Measurements from ENCODE around the gene SNED1.

The SNED1 gene

DNA sequence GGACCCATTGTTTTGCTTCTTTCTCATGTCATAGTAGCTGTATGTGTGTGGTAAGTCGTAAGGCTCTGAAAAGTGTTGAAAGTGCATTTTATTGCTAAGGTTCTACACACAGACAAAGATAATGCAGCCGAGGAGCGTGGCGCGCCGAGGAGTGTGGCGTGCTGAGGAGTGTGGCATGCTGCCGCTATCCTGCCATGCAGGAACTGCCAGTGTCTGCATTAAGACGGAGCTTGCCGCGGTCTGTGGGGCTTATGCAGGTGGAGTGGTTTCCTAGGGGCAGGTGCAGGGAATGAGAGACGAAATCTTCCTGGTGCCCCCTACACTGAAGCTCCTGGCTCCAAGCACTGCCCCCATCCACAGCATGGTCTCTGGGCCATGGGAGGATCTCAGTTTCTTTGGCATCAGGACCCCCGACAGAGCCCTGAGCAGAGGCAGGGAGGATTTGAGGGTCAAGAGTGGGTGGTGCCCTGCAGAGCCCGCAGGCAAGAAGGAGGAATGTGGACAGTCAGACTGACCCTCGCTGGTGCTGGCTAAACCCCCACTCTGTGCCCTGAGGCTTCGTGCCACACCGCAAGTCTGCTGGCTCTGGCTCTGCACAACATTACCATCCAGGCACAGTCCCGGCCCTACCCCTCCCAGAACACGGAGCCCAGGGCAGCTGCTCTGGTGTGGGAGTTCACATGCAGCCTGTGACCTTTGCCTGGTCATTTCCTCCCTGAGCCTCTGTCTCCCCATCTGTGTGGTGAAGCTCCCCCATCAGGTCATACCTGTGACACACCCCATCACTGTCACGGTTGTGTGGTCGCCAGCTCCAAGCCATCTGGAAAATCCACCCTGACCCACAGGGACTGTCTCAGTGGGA, 3.2 kb downstream of the SNED1 start:
- no peak for DNase-seq (ENCODE audit: low spot score)
- TF ChIP-seq, protein P1, sequence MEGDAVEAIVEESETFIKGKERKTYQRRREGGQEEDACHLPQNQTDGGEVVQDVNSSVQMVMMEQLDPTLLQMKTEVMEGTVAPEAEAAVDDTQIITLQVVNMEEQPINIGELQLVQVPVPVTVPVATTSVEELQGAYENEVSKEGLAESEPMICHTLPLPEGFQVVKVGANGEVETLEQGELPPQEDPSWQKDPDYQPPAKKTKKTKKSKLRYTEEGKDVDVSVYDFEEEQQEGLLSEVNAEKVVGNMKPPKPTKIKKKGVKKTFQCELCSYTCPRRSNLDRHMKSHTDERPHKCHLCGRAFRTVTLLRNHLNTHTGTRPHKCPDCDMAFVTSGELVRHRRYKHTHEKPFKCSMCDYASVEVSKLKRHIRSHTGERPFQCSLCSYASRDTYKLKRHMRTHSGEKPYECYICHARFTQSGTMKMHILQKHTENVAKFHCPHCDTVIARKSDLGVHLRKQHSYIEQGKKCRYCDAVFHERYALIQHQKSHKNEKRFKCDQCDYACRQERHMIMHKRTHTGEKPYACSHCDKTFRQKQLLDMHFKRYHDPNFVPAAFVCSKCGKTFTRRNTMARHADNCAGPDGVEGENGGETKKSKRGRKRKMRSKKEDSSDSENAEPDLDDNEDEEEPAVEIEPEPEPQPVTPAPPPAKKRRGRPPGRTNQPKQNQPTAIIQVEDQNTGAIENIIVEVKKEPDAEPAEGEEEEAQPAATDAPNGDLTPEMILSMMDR (IDR thresholded peaks at IDR 0.05; ENCODE audit: extremely low read depth, insufficient read depth, missing control alignments), result no peak
- in situ Hi-C loops (cut with MboI; ENCODE audit: low pct_unique_long_range_greater_than_20kb, low sequenced_read_pairs, unreplicated experiment), result no loop called here

DNA sequence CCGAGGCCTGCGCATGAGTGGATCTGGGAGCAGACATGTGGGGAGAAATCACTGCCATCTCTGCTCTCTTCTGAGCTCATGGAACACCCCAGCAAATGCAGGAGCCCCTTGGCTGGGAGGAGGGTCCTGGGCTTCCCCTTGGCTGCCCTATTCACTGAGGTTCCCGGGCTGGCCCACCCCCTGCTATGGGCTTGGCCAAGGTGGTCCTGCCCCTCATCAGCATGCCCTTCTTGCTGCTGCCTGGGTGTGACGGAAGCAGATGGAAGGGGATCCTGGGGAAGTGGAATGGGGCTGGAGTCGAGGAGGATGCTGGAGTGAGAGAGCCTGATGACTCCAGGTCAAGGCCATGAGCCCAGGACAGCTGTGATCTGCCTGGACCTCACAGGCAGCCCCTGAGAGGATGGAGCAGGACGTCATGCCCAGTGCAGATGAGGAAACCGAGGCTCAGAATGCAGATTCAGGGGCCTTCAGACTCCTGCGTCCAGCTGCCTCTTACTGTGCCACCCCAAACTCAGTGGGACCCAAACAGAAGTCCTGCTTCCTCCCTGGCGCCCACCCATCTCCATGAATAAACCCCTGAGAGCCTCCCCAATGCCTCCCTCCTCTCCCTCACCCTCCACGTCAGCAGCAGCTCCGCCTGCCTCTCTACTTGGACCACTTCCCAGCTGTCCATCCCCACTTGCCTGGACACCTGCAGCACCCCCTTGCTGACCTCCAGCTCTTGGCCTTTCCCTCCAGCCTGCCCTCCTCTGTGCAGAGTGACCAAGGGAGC, 4.0 kb downstream of the SNED1 start:
- DNase-seq (ENCODE audit: low spot score), result no peak
- in situ Hi-C loops (cut with MboI; ENCODE audit: low pct_unique_long_range_greater_than_20kb, low sequenced_read_pairs, unreplicated experiment), result no loop called here
- TF ChIP-seq, protein P1 (IDR thresholded peaks at IDR 0.05; ENCODE audit: extremely low read depth, insufficient read depth, missing control alignments), result no peak

DNA sequence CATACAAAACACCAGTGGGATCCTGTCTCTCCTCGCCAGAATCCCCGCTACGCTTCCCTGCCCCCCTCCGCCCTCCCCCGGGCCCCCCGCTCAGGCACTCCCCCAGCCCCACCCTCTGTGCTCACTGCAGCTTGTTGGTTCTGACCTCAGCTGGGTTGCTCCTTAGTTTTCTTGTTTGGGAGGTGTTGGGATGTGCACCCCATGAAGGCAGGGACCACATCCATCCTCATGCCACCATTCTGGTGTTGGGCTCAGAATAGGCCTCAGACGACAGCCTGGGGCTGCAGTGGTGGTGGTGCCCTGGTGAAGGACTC, 4.6 kb downstream of the SNED1 start:
- TF ChIP-seq, protein P1 (IDR thresholded peaks at IDR 0.05; ENCODE audit: extremely low read depth, insufficient read depth, missing control alignments), result no peak
- in situ Hi-C loops (cut with MboI; ENCODE audit: low pct_unique_long_range_greater_than_20kb, low sequenced_read_pairs, unreplicated experiment), result no loop called here
- DNase-seq (ENCODE audit: low spot score), result no peak

DNA sequence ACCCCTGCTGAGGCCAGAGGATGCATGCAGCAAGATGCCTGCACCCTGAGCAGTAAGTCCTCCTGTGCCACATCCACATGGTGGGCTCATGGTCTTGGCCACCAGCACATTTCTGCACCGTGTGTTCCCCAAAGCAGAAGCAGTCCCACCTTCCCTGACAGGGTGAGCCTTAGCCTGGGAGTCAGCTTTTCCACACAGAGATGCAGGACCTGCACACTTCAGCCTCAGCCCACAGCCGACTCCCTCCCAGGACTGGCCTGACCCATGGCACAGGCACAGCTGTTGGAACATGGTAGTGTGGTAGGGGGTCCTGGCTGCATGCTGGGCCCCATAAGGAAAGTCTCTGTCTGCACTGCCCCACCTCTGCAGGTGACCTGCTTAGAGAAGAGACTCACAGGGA, 5.0 kb downstream of the SNED1 start:
- in situ Hi-C loops (cut with MboI; ENCODE audit: low pct_unique_long_range_greater_than_20kb, low sequenced_read_pairs, unreplicated experiment), result no loop called here
- DNase-seq (ENCODE audit: low spot score), result no peak
- TF ChIP-seq, protein P1 (IDR thresholded peaks at IDR 0.05; ENCODE audit: extremely low read depth, insufficient read depth, missing control alignments), result no peak

DNA sequence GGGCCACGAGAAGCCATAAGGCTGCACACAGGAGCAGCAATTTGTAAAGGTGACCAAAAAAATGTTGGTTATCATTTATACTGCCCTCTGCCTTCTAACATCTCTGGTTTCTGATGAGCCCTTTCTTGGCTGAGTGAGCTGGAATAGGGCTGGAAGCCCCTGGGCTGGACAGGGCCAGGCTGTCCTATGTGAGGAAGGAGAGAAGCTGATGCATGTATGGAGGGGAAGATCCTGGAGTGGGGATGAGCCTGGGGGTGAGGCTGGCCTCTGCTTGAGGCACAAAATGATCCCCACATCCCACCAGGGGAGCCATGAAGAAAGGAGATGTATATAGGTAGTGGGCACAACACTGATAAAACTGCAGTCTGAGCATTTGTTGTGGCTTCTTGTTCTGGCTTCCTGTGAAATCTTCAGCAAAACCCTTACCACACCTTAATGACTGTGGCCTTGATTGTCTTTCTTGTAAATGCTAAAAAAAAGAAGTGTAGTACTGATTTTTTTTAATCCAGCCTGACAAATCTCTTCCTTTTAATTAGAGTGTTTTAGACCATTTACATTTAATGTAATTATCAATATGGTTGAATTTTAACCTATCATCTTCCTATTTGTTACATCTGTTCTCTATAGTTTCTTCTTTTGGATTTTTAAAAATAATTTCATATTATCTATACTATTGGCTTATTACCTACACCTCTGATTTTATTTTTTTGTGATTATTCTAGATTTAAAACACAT, 5.6 kb downstream of the SNED1 start:
- DNase-seq (ENCODE audit: low spot score), result no peak
- TF ChIP-seq, protein P1 (IDR thresholded peaks at IDR 0.05; ENCODE audit: extremely low read depth, insufficient read depth, missing control alignments), result no peak
- in situ Hi-C loops (cut with MboI; ENCODE audit: low pct_unique_long_range_greater_than_20kb, low sequenced_read_pairs, unreplicated experiment), result no loop called here

DNA sequence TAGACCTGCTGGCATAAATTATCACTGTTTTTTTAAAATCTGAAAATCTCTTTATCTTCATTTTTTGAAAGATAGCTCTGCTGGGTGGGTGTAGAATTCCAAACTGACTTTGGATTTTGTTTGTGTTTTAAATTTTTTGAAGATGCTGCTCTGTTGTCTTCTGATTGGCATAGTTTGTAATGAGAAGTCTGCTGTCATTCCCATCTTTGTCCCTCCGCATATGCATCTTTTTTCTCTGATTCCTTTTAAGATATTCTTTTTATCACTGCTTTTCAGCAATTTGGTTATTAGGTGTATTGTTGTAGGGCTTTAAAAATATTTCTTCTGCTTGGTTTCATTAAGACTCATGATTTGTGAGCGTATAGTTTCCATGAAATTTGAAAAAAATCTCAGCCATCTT, 7.2 kb downstream of the SNED1 start:
- TF ChIP-seq, protein P1 (IDR thresholded peaks at IDR 0.05; ENCODE audit: extremely low read depth, insufficient read depth, missing control alignments), result no peak
- DNase-seq (ENCODE audit: low spot score), result no peak
- in situ Hi-C loops (cut with MboI; ENCODE audit: low pct_unique_long_range_greater_than_20kb, low sequenced_read_pairs, unreplicated experiment), result no loop called here
